Gastrocnemius medialis (tissue), 4 donors: ENCODE data around the gene DNAJC21.

ENCODE experiments used
- POLR2A ChIP-seq, 2 donors: fragments of 450-650 bp; IDR thresholded peaks; one replicate each; pipeline ENCODE4 v1.6.1; 2017; ENCODE audit warnings: antibody characterized with exemption in 2 of 2, mild to moderate bottlenecking in 2 of 2, moderate library complexity in 2 of 2
- TF ChIP-seq, protein P1 (sequence below), 5 experiments: fragments of 450-650 bp in 3 of 5; fragments of 200-600 bp in 2 of 5; sonication (generic) in 2 of 5; IDR thresholded peaks in 4 of 5; conservative IDR thresholded peaks in 1 of 5; 1 replicate in 4 of 5; 2 replicates in 1 of 5; pipeline ENCODE4 v1.5.1; 2016 to 2019; ENCODE audit warnings: antibody characterized with exemption in 5 of 5, mild to moderate bottlenecking in 3 of 5, moderate library complexity in 3 of 5

DNA sequence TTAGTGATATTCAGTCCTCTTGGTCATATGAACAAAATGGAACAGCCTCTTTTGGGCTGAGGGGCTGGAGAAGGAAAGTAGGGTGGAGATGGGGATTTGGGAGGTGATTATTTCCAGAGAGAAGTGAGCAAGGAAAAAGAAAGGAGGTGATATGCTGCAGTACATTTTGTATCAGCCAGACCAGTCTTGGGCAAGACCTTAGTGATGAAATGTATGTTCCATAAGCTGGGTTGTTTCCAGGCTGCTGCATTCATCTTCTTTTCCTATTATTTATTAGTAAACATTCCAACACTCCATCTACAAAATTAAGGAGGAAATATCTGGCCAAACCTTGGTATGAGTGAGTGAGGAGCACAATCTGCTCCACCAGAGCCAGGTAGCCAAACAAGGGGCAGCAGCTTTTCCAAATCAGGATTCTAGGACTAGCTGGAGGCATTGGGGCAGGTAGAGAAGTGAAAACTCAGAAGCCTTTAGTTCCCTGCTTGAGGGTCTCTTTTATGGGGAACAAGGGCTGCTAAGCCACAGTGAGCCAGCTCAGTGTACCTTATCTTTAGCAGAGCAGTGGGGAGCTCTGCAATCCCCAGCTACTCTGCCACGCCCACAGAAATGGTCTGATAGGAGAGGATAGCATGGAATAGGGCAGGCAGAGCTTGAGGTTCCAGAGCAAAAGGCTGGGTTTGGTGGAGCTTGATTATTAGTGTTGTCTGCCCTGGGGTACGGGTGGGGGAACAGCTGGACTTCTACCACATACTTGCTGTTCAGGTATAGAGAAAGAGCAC is 33.5 kb upstream of the DNAJC21 start:
- TF ChIP-seq, protein P1, sequence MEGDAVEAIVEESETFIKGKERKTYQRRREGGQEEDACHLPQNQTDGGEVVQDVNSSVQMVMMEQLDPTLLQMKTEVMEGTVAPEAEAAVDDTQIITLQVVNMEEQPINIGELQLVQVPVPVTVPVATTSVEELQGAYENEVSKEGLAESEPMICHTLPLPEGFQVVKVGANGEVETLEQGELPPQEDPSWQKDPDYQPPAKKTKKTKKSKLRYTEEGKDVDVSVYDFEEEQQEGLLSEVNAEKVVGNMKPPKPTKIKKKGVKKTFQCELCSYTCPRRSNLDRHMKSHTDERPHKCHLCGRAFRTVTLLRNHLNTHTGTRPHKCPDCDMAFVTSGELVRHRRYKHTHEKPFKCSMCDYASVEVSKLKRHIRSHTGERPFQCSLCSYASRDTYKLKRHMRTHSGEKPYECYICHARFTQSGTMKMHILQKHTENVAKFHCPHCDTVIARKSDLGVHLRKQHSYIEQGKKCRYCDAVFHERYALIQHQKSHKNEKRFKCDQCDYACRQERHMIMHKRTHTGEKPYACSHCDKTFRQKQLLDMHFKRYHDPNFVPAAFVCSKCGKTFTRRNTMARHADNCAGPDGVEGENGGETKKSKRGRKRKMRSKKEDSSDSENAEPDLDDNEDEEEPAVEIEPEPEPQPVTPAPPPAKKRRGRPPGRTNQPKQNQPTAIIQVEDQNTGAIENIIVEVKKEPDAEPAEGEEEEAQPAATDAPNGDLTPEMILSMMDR (IDR thresholded peaks at IDR 0.05 in 4 of 5, conservative IDR thresholded peaks at IDR 0.05 in 1 of 5) = no peak
- no peak for TF ChIP-seq POLR2A (IDR thresholded peaks at IDR 0.05)
